ENCODE data around the gene REEP1.
"Not testable (repeated sequence)": the region's sequence is repeated elsewhere in the genome, so short reads cannot be mapped to it uniquely, and the experiment has no call there.

Gene REEP1

GRCh38 chr2:86350751-86351150, 13.3 kb upstream of the REEP1 start:
- DNase-seq, result no peak
- intact Hi-C loops (cut with DNase I), result no loop called here

GRCh38 chr2:86347401-86347800, 10.0 kb upstream of the REEP1 start:
- intact Hi-C loops (cut with DNase I), result no loop called here
- DNase-seq, result no peak

GRCh38 chr2:86345783-86346370, 8.5 kb upstream of the REEP1 start:
- DNase-seq; intact Hi-C loops (cut with DNase I): not testable (repeated sequence)

GRCh38 chr2:86344404-86344803, 7.0 kb upstream of the REEP1 start:
- intact Hi-C loops (cut with DNase I), result no loop called here
- no peak for DNase-seq

DNA sequence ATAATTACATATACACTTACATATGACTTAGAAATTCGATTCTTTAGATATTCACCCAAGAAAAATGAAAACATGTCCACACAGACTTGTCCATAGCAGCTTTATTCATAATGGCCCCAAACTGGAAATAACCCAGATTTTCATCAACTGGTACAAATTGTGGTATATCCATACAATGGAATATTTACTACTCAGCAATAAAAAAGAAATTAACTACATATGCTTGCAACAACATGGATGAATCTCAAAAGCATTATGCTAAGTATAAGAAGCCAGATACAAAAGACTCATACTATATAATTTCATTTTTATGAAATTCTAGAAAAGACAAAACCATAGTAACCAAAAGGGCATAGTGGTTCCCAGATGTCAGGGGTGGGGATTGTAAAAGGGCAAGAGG, 5.1 kb upstream of the REEP1 start:
- no peak for DNase-seq
- intact Hi-C loops (cut with DNase I), result no loop called here

DNA sequence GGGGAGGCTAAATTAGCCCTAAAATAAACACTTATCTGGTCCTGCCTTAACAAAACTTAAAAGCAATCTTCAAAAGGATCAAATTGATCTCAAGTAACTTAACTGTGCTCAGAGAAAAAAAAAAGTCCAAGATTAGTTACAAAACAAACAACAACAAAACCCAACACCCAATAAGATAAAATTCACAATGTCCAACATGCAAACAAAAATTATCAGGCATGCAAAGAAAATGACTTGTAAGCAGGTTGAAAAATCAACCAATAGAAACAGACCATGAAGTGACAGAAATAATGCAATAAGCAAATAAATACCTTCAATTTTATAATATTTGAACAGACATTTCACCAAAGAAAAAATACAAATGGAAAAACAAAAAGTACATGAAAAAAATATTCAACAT, 4.0 kb upstream of the REEP1 start:
- intact Hi-C loops (cut with DNase I), result no loop called here
- DNase-seq, result no peak

DNA sequence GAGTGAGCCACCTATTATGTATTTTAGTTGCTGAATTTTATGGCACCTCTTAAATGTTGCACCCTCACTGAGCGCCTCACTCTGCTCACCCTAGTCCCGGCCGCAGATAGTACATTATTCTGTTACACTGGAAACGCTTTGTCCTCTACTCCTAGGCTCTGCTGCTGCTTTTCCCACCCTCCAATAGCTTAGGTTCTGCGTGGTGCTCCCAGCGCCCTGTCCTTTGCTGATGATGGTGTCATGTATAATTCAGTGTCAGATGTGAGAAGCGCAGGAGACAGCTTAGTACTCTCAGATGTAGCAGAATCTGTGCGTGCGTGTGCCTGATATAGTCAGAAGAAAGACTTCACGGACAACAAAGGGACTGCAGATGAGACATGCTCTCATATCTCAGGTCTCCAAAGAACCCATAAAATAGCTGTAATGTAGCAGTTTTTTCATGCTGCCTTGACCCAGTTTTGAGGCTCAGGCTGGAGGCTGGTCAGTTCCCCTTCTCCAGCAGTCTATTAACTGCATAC, 1.4 kb upstream of the REEP1 start:
- intact Hi-C loops (cut with DNase I), result no loop called here
- no peak for DNase-seq

DNA sequence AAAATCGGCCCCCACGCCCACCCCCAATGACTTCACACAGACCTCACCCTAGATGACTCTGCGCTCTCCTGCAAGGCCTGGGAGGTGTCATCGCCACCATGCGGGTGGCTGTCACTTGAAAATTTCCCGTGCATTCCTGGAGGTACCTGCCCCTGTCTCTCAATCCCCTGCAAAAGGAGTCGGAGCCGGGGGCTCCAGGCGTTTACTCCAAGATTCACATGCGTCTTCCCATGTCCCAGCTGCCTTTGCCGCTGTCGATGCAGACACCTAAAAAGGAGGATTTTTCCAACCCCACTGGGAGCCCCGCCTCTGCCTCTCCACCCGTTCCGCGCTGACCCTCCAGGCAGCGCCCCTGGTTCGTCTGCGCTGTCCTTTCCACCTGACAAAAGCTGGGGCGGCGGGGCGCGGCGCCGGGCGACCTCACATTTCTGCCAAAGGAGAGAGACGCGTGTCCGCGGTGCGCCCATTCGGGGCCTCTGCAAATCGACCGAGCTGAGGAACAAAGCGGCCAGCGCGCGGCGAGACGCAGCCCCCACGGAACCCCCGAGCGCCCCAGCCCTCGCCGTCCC, 667 bp downstream of the REEP1 start:
- peak in 8 of 10 donors; percentile 14 to 90 (median 32) for DNase-seq
- intact Hi-C loops (cut with DNase I), result no loop called here

DNA sequence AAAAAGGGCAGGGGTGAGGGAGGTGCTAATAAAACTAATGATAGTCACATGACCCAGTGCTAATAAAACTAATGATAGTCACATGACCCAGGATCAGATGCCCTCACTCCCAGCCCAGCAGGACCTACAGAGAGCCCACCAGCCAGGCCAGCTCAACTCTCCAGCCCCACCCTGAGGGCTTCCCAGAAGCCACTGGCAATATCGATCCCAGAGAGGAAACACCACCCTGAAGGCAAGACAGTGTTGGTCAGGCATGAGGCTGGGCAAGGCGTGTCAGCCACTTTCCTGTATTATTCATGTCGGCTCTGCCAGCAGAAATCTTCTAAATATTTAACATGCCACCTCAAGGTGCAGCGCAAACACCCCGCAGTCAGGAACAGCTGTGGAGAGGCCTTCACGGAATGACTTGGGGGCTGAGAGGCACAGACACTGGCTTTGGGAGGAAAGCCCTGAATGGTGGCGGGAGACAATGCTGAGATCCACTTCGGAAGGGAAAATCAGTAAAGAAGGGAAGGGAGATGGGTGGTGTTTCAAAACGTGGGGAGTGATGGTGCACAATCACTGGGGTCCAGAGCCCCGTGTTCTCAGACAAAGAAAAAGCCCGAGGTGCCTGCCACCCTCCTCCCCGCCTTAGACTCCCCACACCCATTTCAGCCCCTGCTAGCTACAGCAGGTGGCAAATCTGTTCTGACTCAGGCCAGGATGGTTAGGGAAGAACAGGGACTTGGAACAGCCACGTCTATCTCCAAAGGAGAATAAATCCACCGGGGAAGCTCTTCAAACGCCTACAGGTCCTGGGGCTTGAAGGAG, 1.4 kb downstream of the REEP1 start:
- intact Hi-C loops (cut with DNase I), result no loop called here
- DNase-seq, result peak in 1 of 10 donors; percentile 6

- DNase-seq, result no peak
- intact Hi-C loops (cut with DNase I), result no loop called here
Observed at GRCh38 chr2:86333378-86333777, 4.0 kb downstream of the REEP1 start.

DNA sequence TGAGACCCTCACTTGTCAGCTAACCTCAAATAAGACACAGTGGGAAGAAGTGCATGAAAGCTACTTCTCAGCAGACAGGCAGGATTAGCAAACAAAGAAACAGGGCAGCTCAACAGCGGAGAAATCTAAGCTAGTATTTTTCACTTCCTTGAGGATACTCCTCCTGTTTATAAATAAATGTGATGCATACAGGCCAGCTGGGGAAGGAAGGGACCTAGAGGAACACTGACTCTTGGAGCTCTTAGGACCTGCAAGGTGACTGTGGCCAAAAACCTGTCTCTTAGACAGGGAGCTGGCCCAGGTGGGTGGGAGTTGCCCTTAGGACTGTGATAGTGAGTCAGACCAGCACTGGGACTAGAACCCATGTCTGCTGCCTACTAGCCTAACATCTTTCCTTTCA, 4.8 kb downstream of the REEP1 start:
- no peak for DNase-seq
- intact Hi-C loops (cut with DNase I), result no loop called here

GRCh38 chr2:86331384-86331783, 6.0 kb downstream of the REEP1 start:
- DNase-seq, result no peak
- intact Hi-C loops (cut with DNase I), result no loop called here

DNA sequence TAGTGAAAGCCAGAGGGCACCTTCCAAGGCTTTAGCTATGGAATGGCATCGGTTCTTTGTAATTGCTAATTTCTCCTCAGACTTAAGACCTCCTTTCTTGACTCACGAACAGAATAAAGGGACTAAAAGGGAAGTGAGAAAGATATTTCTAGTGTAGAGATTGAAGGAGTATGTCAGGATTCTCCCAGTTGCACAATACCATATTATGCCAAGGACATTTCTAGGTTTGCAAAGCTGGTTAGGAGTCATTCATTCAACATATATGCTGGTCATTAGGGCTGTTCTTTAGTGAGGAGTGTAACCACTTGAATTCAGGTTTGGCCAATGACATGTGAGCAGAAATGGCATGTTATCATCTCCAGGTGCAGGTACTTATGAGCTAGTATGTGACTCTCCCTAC, 7.4 kb downstream of the REEP1 start:
- intact Hi-C loops (cut with DNase I), result no loop called here
- no peak for DNase-seq

DNA sequence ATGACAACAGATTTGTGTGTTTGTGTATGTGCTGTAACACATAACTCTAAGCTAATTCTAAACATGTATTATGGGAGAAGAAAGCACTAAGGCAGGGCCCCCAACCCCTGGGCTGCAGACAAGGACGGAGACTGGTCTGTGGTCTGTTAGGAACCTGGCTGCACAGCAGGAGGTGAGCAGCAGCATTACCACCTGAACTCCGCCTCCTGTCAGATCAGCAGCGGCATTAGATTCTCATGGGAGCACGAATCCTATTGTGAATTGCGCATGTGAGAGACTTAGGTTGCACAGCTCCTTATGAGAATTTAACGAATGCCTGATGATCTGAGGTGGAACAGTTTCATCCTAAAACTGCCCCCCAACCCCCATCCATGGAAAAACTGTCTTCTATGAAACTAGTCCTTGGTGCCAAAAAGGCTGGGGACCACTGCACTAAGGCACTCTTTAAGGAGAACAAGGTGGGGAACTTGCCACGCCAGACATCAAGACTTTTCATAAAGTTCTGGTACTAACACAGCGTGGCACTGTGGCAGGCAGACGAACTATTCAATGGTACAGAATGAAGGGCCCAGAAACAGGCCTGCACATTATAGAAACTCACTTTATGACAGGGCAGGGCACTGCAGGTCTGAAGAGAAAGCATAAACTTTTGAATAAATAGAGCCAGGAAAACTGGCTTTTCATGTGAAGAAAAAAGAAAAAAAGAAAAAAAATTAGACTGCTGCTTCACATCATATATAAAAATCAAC, 14.0 kb downstream of the REEP1 start:
- intact Hi-C loops (cut with DNase I), result no loop called here
- DNase-seq, result peak in 1 of 10 donors; percentile 24

GRCh38 chr2:86319700-86320580, 17.5 kb downstream of the REEP1 start:
- DNase-seq, result peak in 1 of 10 donors; percentile 4
- intact Hi-C loops (cut with DNase I), result no loop called here

- intact Hi-C loops (cut with DNase I), result no loop called here
- peak in 1 of 10 donors; percentile 41 for DNase-seq
Observed at GRCh38 chr2:86315084-86315483, 22.3 kb downstream of the REEP1 start.

- DNase-seq, result no peak
- intact Hi-C loops (cut with DNase I), result no loop called here
Observed at GRCh38 chr2:86314125-86314524, 23.3 kb downstream of the REEP1 start.

DNA sequence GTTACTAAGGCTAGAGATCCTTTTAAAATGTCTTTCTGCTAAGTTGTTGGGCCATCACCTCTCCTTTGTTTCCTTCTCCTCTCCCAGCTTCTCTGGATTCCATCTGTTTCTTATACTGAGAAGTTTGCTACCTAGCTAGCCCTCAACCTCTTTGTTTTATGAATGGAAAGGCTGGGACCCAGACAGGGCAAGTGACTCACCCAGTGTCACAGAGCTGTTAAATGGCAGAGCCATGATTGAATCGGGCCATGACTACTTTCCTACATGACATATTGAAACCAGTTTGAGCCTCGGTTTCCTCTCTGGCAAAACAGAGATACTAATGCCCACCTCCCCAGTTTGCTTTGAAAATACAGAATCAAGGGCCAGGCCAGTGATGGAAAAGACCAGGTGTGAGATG, 24.1 kb downstream of the REEP1 start:
- no peak for DNase-seq
- intact Hi-C loops (cut with DNase I), result no loop called here

DNA sequence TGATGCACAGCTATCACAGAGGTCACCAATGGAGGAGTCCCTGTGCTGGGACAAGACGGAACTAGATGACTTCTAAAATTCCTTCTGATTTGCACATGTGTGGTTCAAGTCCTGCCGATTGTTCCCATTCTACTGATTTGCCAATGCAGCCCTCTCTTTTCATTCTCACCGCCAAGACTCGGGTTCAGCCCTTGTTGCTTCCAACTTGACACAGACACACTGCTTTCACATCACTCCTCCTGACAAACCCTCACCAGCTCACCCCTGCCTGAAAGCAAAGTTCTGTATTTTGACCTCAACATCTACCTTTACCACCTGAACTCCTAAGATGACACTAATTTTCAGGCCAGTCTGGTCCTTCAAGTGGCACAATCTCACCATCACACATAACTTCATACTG, 25.5 kb downstream of the REEP1 start:
- DNase-seq, result no peak
- intact Hi-C loops (cut with DNase I), result no loop called here

DNA sequence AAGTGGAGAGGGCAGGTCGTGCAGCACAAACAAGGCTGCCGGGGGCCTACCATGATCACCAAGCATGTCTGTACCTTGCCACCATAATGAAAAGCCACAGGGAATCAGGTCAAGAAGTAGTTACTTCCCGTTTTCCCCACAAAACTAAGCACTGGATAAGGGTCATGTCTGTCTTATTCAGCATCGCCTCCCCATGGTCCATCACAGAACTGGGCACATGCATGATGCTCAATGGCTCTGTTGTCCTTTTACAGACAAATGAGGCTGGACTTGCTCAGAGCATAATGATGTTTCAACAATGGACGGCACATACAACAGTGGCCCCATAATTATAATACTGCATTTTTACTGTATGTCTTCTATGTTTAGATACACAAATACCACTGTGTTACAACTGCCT, 27.5 kb downstream of the REEP1 start:
- intact Hi-C loops (cut with DNase I), result no loop called here

More for the DNA sequence above, 27.5 kb downstream of the REEP1 start:
- DNase-seq, result no peak
